K562 (cell line): ENCODE measurements around the gene IGF2BP3. TPM values are rescaled to one million over a fixed set of nuclear protein-coding genes. Genes with fewer than 3 reads are reported as not detected.
A peak's percentile ranks its signal among the peaks of the same experiment; 100 is the strongest.

ENCODE experiments used
- BRD9 ChIP-seq: fragments of 450-650 bp; IDR thresholded peaks from 2 replicates; pipeline ENCODE4 v1.6.1; 2018; ENCODE audit warnings: low read depth; ENCODE audit not compliant: partially characterized antibody
- CBX2 ChIP-seq: fragments of 200-600 bp; sonication (generic); IDR thresholded peaks from one replicate; pipeline ENCODE4 v1.6.1; 2012; ENCODE audit warnings: mild to moderate bottlenecking, low read length, inconsistent platforms; ENCODE audit not compliant: insufficient read depth, poor library complexity, severe bottlenecking
- NFE2L1 ChIP-seq: fragments of 450-650 bp; IDR thresholded peaks from 2 replicates; pipeline ENCODE4 v1.6.1; 2016; ENCODE audit warnings: missing genetic modification characterization, low read depth, mild to moderate bottlenecking, missing compliant biosample characterization, moderate library complexity, borderline replicate concordance
- NONO ChIP-seq, 2 experiments: fragments of 200-400 bp in 1 of 2; fragments of 450-650 bp in 1 of 2; formaldehyde crosslinking in 1 of 2; IDR thresholded peaks; 2 replicates each; pipeline ENCODE4 v1.6.1; 2017; ENCODE audit warnings: low read depth in 2 of 2, mild to moderate bottlenecking in 2 of 2, moderate library complexity in 2 of 2, low read length in 1 of 2
- POU5F1 ChIP-seq: fragments of 150-350 bp; IDR thresholded peaks from 2 replicates; pipeline ENCODE4 v1.6.1; 2014; ENCODE audit warnings: borderline replicate concordance, low read length, low read depth, mild to moderate bottlenecking; ENCODE audit not compliant: partially characterized antibody
- RFX7 ChIP-seq: fragments of 250-450 bp; sonication (Bioruptor Pico); IDR thresholded peaks from 2 replicates; pipeline ENCODE4 v1.5.1; 2021; ENCODE audit warnings: mild to moderate bottlenecking
- SP1 ChIP-seq: sonication (generic); formaldehyde crosslinking; IDR thresholded peaks from 2 replicates; pipeline ENCODE4 v1.8.1; 2022; ENCODE audit warnings: mild to moderate bottlenecking, missing genetic modification reagents
- SP2 ChIP-seq: IDR thresholded peaks from 2 replicates; pipeline ENCODE4 v1.6.1; 2011; ENCODE audit warnings: mild to moderate bottlenecking, low read depth, low read length, moderate library complexity; ENCODE audit not compliant: poor library complexity, severe bottlenecking; ENCODE audit errors: extremely low read depth
- SREBF1 ChIP-seq: fragments of 150-350 bp; IDR thresholded peaks from 2 replicates; pipeline ENCODE4 v1.6.1; 2014; ENCODE audit warnings: antibody characterized with exemption, low read depth, low read length, borderline replicate concordance
- TEAD4 ChIP-seq, 2 experiments: sonication (generic) in 1 of 2; formaldehyde crosslinking in 1 of 2; IDR thresholded peaks; 2 replicates each; pipeline versions ENCODE4 v1.6.1 to v1.8.0; 2012 to 2022; ENCODE audit warnings: borderline replicate concordance in 1 of 2, inconsistent platforms in 1 of 2, low read length in 1 of 2, mild to moderate bottlenecking in 1 of 2, missing genetic modification reagents in 1 of 2
- ZBTB8A ChIP-seq: fragments of 450-650 bp; IDR thresholded peaks from 2 replicates; pipeline ENCODE4 v1.6.1; 2018; ENCODE audit warnings: mild to moderate bottlenecking, moderate library complexity; ENCODE audit not compliant: partially characterized antibody
- ZNF347 ChIP-seq: fragments of 450-650 bp; formaldehyde crosslinking; IDR thresholded peaks from 2 replicates; pipeline ENCODE4 v1.4.0; 2020; ENCODE audit warnings: low read depth, mild to moderate bottlenecking, moderate library complexity
- ZNF354B ChIP-seq: fragments of 250-450 bp; sonication (Bioruptor Pico); IDR thresholded peaks from 2 replicates; pipeline ENCODE4 v1.4.0; 2020
- ZNF57 ChIP-seq: fragments of 450-650 bp; formaldehyde crosslinking; IDR thresholded peaks from 2 replicates; pipeline ENCODE4 v1.4.0; 2020; ENCODE audit warnings: mild to moderate bottlenecking, moderate library complexity
- polyA plus RNA-seq, 8 experiments: library from polyadenylated mRNA; depleted of rRNA in 4 of 8; stranded (reverse) in 5 of 8; unstranded in 3 of 8; fragments of >200 nt; fragmentation: Nextera tagmentation in 2 of 8; fragmentation: Illumina TruSeq in 1 of 8; extraction: Ambion mirVana in 2 of 8; extraction: Trizol in 1 of 8; gene quantifications; 2 replicates each; pipeline versions ENCODE4 v1.2.1 to v1.2.3, GENCODE V29; 2011 to 2014; ENCODE audit warnings: inconsistent platforms in 1 of 8, missing spikeins in 1 of 8
- total RNA-seq, 7 experiments: library from RNA; depleted of rRNA in 6 of 7; stranded (reverse); fragments of >200 nt in 6 of 7; fragmentation: Illumina TruSeq in 2 of 7; extraction: Trizol in 2 of 7; gene quantifications; 2 replicates each; pipeline versions ENCODE4 v1.2.1 to v1.2.3, GENCODE V29; 2011 to 2021; ENCODE audit warnings: low replicate concordance in 1 of 7
- TF ChIP-seq, protein P1 (sequence below): fragments of 450-650 bp; IDR thresholded peaks from 2 replicates; pipeline ENCODE4 v1.6.1; 2016; ENCODE audit warnings: borderline replicate concordance
- TF ChIP-seq, protein P2 (sequence below), 2 experiments: fragments of 200-800 bp in 1 of 2; sonication (Bioruptor generic) in 1 of 2; sonication (generic) in 1 of 2; formaldehyde crosslinking in 1 of 2; IDR thresholded peaks in 1 of 2; conservative IDR thresholded peaks in 1 of 2; 2 replicates each; pipeline versions ENCODE4 v1.5.0 to v1.6.1; 2016 to 2020; ENCODE audit warnings: missing compliant biosample characterization in 1 of 2, missing genetic modification characterization in 1 of 2, missing genetic modification reagents in 1 of 2
- TF ChIP-seq, protein P3 (sequence below): fragments of 250-450 bp; sonication (Bioruptor Pico); IDR thresholded peaks from 2 replicates; pipeline ENCODE4 v1.8.0; 2022; ENCODE audit warnings: moderate library complexity, mild to moderate bottlenecking, inconsistent platforms
- TF ChIP-seq, protein P4 (sequence below): fragments of 450-650 bp; formaldehyde crosslinking; IDR thresholded peaks from 2 replicates; pipeline ENCODE4 v1.4.0; 2020; ENCODE audit warnings: mild to moderate bottlenecking, moderate library complexity
- TF ChIP-seq, protein P5 (sequence below): fragments of 250-450 bp; sonication (Bioruptor Pico); IDR thresholded peaks from 2 replicates; pipeline ENCODE4 v1.5.1; 2021; ENCODE audit warnings: mild to moderate bottlenecking

The IGF2BP3 gene
- total and polyA plus RNA-seq, 9 of the 15 experiments (the other 6 are each of a cell fraction or from before 2014, with no cell fraction given): 8.4 to 88.1 (median 61.2) TPM

DNA sequence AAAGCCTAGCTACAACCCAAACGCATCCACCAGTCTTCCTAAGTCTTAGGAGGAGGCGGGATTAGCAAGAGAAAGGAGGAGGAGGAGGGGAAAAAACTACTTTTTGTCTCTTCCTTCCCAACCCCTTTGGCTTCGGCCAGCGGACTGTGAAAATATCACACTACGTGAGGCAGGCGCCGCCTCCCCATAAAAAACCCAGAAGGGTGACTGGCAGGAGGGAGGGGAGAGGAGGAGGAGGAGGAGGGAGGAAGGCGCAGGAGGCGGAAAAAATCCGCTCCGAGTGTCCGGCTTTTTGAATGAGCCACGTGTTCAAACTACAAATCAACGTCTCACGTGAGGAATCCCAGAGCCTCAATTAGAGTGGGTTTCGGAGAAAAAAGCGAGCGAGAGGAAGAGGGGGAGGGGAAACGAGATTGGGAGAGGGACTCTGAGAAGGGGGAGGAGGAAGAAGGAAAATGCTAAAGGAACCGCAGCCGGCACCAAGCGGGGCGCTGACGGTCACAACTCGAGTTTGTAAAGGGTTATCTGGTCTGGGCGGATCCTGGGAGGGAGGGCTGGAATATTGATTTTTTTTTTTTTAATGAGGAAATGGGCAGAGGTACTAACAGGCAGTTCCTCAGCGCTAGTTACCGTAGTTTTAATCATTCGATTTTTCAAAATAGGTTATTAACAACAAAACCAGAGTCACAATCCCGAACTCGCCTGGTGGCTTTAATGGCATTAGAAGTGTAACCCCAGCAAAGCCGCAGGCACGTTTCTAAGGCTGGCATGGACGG lies at the start of gene IGF2BP3 (continued):
- TF ChIP-seq NONO (IDR thresholded peaks at IDR 0.05; ENCODE audit: low read depth in 2 of 2, low read length in 1 of 2) (no peak), SP1 (CRISPR knock-in tag) (peak; percentile 69), TEAD4 (IDR thresholded peaks at IDR 0.05; ENCODE audit: low read length) (peak; percentile 69), TEAD4 (CRISPR knock-in tag; IDR thresholded peaks at IDR 0.05; ENCODE audit: borderline replicate concordance) (no peak), SREBF1 (no peak), BRD9 (peak; percentile 93), SP2 (no peak), ZNF57 (CRISPR knock-in tag) (no peak), ZNF347 (CRISPR knock-in tag) (no peak), ZBTB8A (no peak), CBX2 (no peak), ZNF354B (CRISPR knock-in tag) (no peak), RFX7 (CRISPR knock-in tag) (no peak), NFE2L1 (tag) (no peak), POU5F1 (no peak)
- TF ChIP-seq, protein P1, sequence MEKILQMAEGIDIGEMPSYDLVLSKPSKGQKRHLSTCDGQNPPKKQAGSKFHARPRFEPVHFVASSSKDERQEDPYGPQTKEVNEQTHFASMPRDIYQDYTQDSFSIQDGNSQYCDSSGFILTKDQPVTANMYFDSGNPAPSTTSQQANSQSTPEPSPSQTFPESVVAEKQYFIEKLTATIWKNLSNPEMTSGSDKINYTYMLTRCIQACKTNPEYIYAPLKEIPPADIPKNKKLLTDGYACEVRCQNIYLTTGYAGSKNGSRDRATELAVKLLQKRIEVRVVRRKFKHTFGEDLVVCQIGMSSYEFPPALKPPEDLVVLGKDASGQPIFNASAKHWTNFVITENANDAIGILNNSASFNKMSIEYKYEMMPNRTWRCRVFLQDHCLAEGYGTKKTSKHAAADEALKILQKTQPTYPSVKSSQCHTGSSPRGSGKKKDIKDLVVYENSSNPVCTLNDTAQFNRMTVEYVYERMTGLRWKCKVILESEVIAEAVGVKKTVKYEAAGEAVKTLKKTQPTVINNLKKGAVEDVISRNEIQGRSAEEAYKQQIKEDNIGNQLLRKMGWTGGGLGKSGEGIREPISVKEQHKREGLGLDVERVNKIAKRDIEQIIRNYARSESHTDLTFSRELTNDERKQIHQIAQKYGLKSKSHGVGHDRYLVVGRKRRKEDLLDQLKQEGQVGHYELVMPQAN: peak; percentile 97
- TF ChIP-seq, protein P2, sequence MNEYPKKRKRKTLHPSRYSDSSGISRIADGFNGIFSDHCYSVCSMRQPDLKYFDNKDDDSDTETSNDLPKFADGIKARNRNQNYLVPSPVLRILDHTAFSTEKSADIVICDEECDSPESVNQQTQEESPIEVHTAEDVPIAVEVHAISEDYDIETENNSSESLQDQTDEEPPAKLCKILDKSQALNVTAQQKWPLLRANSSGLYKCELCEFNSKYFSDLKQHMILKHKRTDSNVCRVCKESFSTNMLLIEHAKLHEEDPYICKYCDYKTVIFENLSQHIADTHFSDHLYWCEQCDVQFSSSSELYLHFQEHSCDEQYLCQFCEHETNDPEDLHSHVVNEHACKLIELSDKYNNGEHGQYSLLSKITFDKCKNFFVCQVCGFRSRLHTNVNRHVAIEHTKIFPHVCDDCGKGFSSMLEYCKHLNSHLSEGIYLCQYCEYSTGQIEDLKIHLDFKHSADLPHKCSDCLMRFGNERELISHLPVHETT (CRISPR knock-in tag; conservative IDR thresholded peaks at IDR 0.05 in 1 of 2, IDR thresholded peaks at IDR 0.05 in 1 of 2): peak in 1 of 2 experiments; percentile 24; a peak in 1 of 4 replicates
- TF ChIP-seq, protein P3, sequence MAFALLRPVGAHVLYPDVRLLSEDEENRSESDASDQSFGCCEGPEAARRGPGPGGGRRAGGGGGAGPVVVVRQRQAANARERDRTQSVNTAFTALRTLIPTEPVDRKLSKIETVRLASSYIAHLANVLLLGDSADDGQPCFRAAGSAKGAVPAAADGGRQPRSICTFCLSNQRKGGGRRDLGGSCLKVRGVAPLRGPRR (CRISPR knock-in tag): no peak
- TF ChIP-seq, protein P4, sequence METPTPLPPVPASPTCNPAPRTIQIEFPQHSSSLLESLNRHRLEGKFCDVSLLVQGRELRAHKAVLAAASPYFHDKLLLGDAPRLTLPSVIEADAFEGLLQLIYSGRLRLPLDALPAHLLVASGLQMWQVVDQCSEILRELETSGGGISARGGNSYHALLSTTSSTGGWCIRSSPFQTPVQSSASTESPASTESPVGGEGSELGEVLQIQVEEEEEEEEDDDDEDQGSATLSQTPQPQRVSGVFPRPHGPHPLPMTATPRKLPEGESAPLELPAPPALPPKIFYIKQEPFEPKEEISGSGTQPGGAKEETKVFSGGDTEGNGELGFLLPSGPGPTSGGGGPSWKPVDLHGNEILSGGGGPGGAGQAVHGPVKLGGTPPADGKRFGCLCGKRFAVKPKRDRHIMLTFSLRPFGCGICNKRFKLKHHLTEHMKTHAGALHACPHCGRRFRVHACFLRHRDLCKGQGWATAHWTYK: no peak
- TF ChIP-seq, protein P5, sequence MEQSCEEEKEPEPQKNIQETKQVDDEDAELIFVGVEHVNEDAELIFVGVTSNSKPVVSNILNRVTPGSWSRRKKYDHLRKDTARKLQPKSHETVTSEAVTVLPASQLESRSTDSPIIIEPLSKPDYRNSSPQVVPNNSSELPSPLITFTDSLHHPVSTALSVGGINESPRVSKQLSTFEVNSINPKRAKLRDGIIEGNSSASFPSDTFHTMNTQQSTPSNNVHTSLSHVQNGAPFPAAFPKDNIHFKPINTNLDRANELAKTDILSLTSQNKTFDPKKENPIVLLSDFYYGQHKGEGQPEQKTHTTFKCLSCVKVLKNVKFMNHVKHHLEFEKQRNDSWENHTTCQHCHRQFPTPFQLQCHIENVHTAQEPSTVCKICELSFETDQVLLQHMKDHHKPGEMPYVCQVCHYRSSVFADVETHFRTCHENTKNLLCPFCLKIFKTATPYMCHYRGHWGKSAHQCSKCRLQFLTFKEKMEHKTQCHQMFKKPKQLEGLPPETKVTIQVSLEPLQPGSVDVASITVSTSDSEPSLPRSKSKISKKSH (CRISPR knock-in tag): no peak
